GM18870 (cell line): ENCODE results near the gene ROR2.
"Not testable (repeated sequence)": the region's sequence is repeated elsewhere in the genome, so short reads cannot be mapped to it uniquely, and the experiment has no call there.

ENCODE experiments used
- ATAC-seq: cut with Tn5 transposase; IDR thresholded peaks from one replicate; pipeline ENCODE4 v1.9.1; 2021; ENCODE audit warnings: moderate library complexity; ENCODE audit not compliant: unreplicated experiment

Gene ROR2

GRCh38 chr9:91547081-91547480 lies 402.9 kb downstream of the ROR2 start:
- no peak for ATAC-seq

GRCh38 chr9:91546574-91546973 lies 403.5 kb downstream of the ROR2 start:
- no peak for ATAC-seq

GRCh38 chr9:91541734-91542133 lies 408.3 kb downstream of the ROR2 start:
- no peak for ATAC-seq

GRCh38 chr9:91540506-91540905 lies 409.5 kb downstream of the ROR2 start:
- ATAC-seq = not testable (repeated sequence)

- no peak for ATAC-seq
Observed at GRCh38 chr9:91536211-91536691, 413.8 kb downstream of the ROR2 start.

GRCh38 chr9:91534374-91534773 lies 415.7 kb downstream of the ROR2 start:
- no peak for ATAC-seq

- ATAC-seq = no peak
Observed at GRCh38 chr9:91533382-91533781, 416.6 kb downstream of the ROR2 start.

- ATAC-seq = no peak
Observed at GRCh38 chr9:91532325-91532724, 417.7 kb downstream of the ROR2 start.

GRCh38 chr9:91530829-91531228 lies 419.2 kb downstream of the ROR2 start:
- no peak for ATAC-seq

GRCh38 chr9:91522481-91522880 lies 427.5 kb downstream of the ROR2 start:
- no peak for ATAC-seq

- ATAC-seq = no peak
Observed at GRCh38 chr9:91519520-91520277, 430.3 kb downstream of the ROR2 start.

GRCh38 chr9:91518462-91518861 lies 431.6 kb downstream of the ROR2 start:
- no peak for ATAC-seq

- no peak for ATAC-seq
Observed at GRCh38 chr9:91517801-91518200, 432.2 kb downstream of the ROR2 start.

GRCh38 chr9:91517332-91517731 lies 432.7 kb downstream of the ROR2 start:
- ATAC-seq = not testable (repeated sequence)

GRCh38 chr9:91516777-91517176 lies 433.3 kb downstream of the ROR2 start:
- ATAC-seq = no peak

GRCh38 chr9:91516081-91516480 lies 433.9 kb downstream of the ROR2 start:
- ATAC-seq = no peak

GRCh38 chr9:91515074-91515687 lies 434.8 kb downstream of the ROR2 start:
- ATAC-seq = no peak
